HUES64 (cell line): Measurements from ENCODE around the gene RNF17.

Experiments
- H3K27ac ChIP-seq: 2 replicates; pipeline ENCODE4 v1.7.0; 2013; ENCODE audit warnings: low read depth, low read length, inconsistent platforms
- H3K27me3 ChIP-seq: 2 replicates; pipeline ENCODE4 v1.6.1; 2013; ENCODE audit warnings: mild to moderate bottlenecking, low read length; ENCODE audit not compliant: insufficient read depth
- H3K36me3 ChIP-seq: 2 replicates; pipeline ENCODE4 v1.6.1; 2013; ENCODE audit warnings: mild to moderate bottlenecking, low read length; ENCODE audit not compliant: insufficient read depth
- H3K4me1 ChIP-seq: 2 replicates; pipeline ENCODE4 v1.6.1; 2013; ENCODE audit warnings: mild to moderate bottlenecking, low read length, moderate library complexity; ENCODE audit not compliant: insufficient read depth
- H3K4me3 ChIP-seq: 2 replicates; pipeline ENCODE4 v1.5.1; 2013; ENCODE audit warnings: mild to moderate bottlenecking, low read length, moderate library complexity
- H3K9ac ChIP-seq: 2 replicates; pipeline ENCODE4 v1.6.1; 2013; ENCODE audit warnings: mild to moderate bottlenecking, low read depth, low read length
- H3K9me3 ChIP-seq: 2 replicates; pipeline ENCODE4 v1.6.1; 2013; ENCODE audit warnings: low read depth, low read length; ENCODE audit not compliant: insufficient read depth
- WGBS: fragments of 150-250, 120-280 bp; methylation state at CpG from one replicate; pipeline ENCODE4 v1.1.7; 2013; ENCODE audit warnings: missing lambda C conversion rate; 5-methylcytosine and 5-hydroxymethylcytosine counted together

RNF17 gene

GRCh38 chr13:24927810-24928404 lies 163.9 kb downstream of the RNF17 start:
- no peak overlapping the region for H3K4me3 ChIP-seq
- H3K27me3 ChIP-seq, result no peaks in the 10 kb centered on the region
- H3K4me1 ChIP-seq, result 0 out of 2 replicates have a peak, but pooled peaks cover 4% of the 10 kb centered on the region
- H3K36me3 ChIP-seq, result no peaks in the 10 kb centered on the region
- WGBS, result 89% methylated on average over 4 of the region's 4 CpGs
- H3K27ac ChIP-seq, result no peak overlapping the region
- no peaks in the 10 kb centered on the region for H3K9me3 ChIP-seq
- no peak overlapping the region for H3K9ac ChIP-seq

GRCh38 chr13:24929196-24929595 lies 165.2 kb downstream of the RNF17 start:
- H3K4me3 ChIP-seq, result no peak overlapping the region
- no peaks in the 10 kb centered on the region for H3K36me3 ChIP-seq
- 0 out of 2 replicates have a peak, but pooled peaks cover 4% of the 10 kb centered on the region for H3K4me1 ChIP-seq
- WGBS, result 100% methylated on average over 1 of the region's 1 CpG
- H3K9me3 ChIP-seq, result no peaks in the 10 kb centered on the region
- H3K9ac ChIP-seq, result no peak overlapping the region
- H3K27ac ChIP-seq, result no peak overlapping the region
- no peaks in the 10 kb centered on the region for H3K27me3 ChIP-seq
